Hindlimb muscle (tissue), 1 donor: Measurements from ENCODE around the gene NOTCH3. TPM values are rescaled to one million over a fixed set of nuclear protein-coding genes. Genes with fewer than 3 reads are reported as not detected.

ENCODE experiments used
- DNase-seq: peaks from one replicate; pipeline ENCODE4 v3.0.0-alpha.2; 2013
- polyA plus RNA-seq: library from polyadenylated mRNA; unstranded; fragments of 120-200 nt; gene quantifications from one replicate; pipeline ENCODE4 v1.2.1, GENCODE V29; 2013; ENCODE audit not compliant: insufficient read length

The NOTCH3 gene
- polyA plus RNA-seq, 1 donor = 204 TPM

GRCh38 chr19:15122331-15123030 lies 78.3 kb downstream of the NOTCH3 start:
- DNase-seq = no peak

DNA sequence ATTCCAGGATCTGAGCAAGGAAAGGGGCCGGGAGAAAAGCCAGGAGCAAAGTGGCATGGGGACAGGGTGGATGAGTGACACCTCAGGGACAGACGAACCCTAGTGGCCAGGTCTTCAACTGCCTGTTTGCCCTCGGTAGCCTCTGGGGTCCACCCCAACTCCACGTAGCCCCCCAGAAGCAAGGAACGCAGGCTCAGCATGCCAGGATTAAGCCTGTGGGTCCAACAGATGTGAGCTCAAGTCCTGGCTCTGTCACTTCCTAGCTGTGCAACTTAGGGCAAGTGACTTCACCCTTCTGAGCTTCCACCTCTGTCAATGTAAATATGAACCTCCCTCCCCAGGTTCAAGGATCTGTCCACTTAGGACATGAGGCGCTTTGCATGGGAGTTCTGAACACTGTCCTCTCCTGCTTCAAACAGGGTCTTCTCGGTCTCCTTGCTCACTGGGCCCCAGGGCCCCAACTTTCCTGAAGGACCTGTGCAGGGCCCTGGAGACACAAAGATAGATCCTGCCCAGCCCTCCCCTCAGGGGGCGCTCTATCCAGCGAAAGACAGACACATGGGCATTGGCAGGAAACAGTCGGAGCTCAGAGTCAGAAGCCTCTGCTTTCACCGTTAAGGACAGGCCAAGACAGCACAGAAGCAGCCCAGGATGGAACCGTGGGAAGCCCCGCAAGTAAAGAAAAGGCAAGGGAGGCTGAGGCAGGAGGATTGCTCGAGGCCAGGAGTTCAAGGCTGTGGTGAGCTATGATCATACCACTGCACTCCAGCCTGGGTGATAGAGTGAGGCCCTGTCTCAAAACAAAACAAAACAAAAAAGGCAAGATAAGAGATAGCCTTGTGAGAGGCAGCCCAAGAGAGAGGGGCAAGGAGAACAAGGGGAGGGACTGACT lies 80.4 kb downstream of the NOTCH3 start:
- DNase-seq = no peak

DNA sequence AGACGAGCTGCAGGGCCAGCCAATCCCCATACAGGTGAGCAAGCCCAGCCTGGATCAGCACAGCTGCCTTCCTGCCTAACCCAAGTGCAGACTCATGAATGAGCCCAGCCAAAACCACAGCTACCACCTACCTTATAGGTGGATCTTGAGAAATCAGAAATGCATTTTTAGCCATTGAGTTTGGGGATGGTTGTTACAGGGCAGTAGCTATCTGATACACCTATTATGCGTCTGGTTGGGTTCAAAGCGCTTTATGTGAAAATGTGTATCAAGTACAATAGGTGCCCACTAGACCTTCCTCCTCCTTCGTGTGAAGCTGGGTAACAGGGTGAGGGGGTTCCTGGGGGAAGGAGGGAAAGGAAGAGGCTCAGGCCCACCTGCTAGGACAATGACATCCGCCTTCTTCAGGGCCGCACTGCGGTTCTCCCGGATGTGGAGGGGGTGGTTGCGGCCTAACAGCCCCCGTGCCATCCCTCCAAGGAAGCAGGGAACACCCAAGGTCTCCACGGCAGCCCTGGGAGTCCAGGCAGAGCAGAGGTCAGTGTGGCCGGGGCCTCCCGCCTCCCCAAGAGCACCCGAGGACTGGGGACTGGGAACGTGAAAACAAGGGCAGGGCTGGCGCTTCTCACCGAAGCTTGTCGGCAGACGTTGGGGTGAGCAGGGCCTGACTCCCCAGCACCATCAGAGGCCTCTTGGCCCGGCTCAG lies 81.9 kb downstream of the NOTCH3 start:
- no peak for DNase-seq

DNA sequence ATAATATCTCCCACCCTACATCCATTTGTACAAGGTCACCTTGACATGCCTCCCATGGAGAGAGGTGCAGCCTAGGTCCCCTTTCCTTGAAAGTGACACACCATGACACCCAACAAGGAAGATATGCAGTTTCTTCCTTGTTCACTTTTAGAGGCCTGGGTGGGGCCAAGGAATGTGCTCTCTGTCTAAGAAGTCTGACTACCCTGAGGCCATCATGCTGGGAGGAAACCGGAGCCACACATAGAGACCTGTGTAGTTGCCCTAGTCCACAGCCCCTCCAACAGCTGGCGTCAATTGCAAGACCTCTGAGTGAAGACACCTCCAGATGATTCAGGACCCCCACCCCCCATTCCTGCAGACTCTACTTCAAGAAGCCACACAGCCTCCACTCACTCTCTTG lies 82.5 kb downstream of the NOTCH3 start:
- no peak for DNase-seq

DNA sequence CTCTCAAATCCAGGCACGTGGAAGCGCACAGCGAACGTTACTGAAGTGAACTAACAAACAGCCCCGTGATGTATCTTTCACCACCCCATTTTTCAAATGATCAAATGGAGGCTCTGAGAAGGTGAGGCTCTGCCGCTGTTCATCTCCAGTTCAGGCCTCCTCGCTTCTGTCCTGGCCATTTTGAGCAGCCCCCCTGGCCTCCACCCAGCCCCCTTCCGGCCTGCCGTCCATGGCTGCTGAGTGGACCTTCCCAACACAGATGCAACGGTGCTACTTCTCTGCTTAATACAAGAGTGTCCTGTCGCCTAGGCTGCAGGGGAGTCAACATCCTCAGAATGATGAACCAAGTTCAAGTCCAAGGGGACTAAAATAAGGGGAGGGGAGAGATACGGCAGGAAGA lies 83.9 kb downstream of the NOTCH3 start:
- DNase-seq = no peak

DNA sequence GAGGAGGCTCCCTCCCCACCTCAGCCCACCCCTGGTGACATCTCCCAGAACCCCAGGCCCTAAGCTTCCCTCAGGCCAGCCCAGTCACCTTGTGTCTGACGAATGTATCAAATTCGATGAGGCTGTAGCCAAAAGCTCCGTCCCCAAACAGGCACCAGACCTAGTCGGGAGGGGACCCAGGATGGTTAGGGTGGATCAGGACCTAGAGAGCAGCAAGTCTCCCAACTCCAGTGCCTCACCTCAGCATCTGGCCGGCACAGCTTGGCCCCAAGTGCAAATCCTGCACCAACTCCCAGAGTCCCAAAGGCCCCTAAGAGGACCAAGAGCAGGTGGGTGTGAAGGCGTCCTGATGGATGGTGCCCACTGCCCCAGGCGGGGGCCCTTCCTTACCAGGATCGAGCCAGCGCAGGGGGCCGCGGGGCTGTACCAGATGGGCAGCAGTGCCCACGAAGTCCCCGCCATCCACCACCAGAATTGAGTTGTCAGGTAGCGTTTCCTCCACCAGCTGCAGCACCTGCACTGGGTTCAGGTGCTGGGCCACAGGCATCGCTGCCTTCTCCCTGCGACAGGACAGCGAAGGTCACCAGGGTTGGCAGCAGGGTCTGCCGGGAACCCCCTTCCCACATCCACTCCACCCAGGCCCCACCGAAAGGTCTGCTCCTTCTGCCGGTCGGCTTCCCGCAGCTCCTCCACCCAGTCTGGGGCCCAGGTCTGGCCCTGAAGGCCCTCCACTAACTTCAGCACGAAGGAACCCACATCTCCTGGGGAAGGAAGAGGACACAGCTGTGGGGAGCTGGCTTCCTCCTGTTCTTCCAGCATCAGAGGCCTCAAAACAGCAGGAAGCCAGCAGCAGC lies 84.8 kb downstream of the NOTCH3 start:
- DNase-seq = no peak

- DNase-seq = peak; percentile 62
Observed at GRCh38 chr19:15115080-15115479, 85.7 kb downstream of the NOTCH3 start.

- DNase-seq = no peak
Observed at GRCh38 chr19:15114153-15114540, 86.6 kb downstream of the NOTCH3 start.

DNA sequence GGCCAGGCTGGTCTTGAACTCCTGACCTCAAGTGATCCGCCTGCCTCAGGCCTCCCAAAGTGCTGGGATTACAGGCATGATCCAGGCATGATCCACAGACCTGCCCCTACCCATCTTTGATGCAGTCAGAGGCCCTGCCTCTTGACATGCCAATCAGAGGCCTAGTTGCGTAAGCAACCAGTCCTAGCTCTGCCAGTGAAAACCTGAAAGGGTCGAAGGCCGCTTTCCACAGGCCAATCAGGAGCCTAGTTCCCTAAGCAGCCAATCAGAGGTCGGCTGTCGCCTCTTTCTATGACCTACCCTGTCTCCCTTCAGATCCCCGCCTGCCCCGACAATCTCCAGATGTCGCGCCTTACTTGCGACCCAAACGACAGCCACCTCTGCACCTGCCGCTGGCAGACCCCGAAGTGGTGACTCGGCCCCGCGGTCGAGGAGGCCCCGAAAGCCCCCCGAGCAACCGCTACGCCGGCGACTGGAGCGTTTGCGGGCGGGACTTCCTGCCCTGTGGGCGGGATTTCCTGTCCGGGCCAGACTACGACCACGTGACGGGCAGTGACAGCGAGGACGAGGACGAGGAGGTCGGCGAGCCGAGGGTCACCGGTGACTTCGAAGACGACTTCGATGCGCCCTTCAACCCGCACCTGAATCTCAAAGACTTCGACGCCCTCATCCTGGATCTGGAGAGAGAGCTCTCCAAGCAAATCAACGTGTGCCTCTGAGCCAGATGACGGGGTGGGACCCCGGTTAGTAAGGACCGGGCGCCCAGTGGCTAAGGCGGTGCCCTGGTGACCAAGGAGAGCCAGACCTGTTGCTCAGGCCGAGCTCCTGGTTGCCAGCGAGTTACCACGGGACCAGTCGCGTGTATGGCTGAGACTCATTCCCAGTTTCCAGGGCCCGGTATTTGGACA lies 87.3 kb downstream of the NOTCH3 start:
- no peak for DNase-seq

DNA sequence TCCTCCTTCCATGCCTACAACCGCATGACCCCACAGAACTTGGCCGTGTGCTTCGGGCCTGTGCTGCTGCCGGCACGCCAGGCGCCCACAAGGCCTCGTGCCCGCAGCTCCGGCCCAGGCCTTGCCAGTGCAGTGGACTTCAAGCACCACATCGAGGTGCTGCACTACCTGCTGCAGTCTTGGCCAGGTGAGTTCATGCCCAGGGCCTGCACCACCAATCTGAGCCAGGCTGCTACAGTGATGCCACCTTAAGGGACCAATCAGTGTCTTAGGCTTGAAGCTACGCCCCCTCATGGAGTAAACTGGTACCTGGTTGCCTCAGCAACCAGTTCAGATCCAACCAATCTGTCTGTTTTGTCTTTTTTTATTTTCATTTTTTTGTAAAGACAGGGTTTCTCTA lies 88.4 kb downstream of the NOTCH3 start:
- DNase-seq = no peak

DNA sequence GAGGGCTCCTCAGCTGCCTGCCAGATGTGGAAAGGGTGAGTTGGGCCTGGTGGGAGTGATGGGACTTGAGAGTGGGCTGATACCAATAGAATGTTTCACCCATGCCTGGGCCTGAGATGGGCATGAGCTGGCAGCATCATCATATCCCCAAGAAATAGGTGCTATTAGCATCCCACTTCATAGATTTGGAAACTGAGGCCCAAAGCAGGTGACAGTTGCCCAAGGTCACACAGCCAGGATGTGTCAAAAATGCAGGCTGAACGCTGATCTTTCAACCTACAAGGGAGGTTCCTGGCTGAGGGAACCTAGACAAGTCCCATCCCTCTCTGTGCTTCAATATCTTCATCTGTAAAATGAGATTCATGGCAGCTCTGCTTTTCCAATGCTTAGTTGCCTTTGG lies 89.0 kb downstream of the NOTCH3 start:
- no peak for DNase-seq

GRCh38 chr19:15110418-15110815 lies 90.4 kb downstream of the NOTCH3 start:
- no peak for DNase-seq

- no peak for DNase-seq
Observed at GRCh38 chr19:15109768-15110417, 90.9 kb downstream of the NOTCH3 start.

Other genes starting within 250 kb of the NOTCH3 start
- gene SLC1A6, start 221.1 kb downstream of the NOTCH3 start, polyA plus RNA-seq = 0.35 TPM
- 0.31 TPM for gene CASP14, start 151.5 kb downstream of the NOTCH3 start, polyA plus RNA-seq
- gene OR1I1, start 118.8 kb downstream of the NOTCH3 start, polyA plus RNA-seq = 0.03 TPM
- gene SYDE1, start 93.6 kb downstream of the NOTCH3 start, polyA plus RNA-seq = 17.0 TPM
- gene EPHX3, start 31.5 kb upstream of the NOTCH3 start, polyA plus RNA-seq = 0.84 TPM
- gene BRD4, start 131.5 kb upstream of the NOTCH3 start, polyA plus RNA-seq = 47.5 TPM
- 22.1 TPM for gene AKAP8, start 178.8 kb upstream of the NOTCH3 start, polyA plus RNA-seq
- 91.1 TPM for gene AKAP8L, start 218.0 kb upstream of the NOTCH3 start, polyA plus RNA-seq
- 39.5 TPM for gene WIZ, start 249.0 kb upstream of the NOTCH3 start, polyA plus RNA-seq